A673 (cell line): ENCODE measurements around the gene MYOCD. TPM values are rescaled to one million over a fixed set of nuclear protein-coding genes. Genes with fewer than 3 reads are reported as not detected.

ENCODE experiments used
- BruUV-seq: library from RNA; stranded (reverse); fragments of 400-500 nt; replicated peaks from 2 replicates; lab custom pipeline; 2021; lab: Mats Ljungman, UMichigan
- CTCF ChIA-PET: fragments of 300-600 bp; sonication (Branson Sonifier 250); formaldehyde crosslinking; loops from one replicate; lab custom pipeline; 2022; ENCODE audit warnings: antibody characterized with exemption; lab: Charles Lee
- POLR2A ChIA-PET: fragments of 300-600 bp; sonication (Branson Sonifier 250); formaldehyde crosslinking; loops from one replicate; lab custom pipeline; 2022; ENCODE audit warnings: antibody characterized with exemption; ENCODE audit not compliant: low non-redundant PET; lab: Charles Lee
- DNase-seq: peaks from one replicate; pipeline ENCODE4 v3.0.0-alpha.2; 2015; ENCODE audit warnings: low spot score
- H3K27ac ChIP-seq: fragments of 200-600 bp; sonication (generic); 2 replicates; pipeline ENCODE4 v1.5.1; 2016; ENCODE audit warnings: mixed run types, low read depth, mild to moderate bottlenecking, mixed read lengths, antibody characterized with exemption, low read length; ENCODE audit not compliant: poor library complexity, severe bottlenecking
- H3K27me3 ChIP-seq: fragments of 200-600 bp; sonication (generic); replicated peaks from 2 replicates; pipeline ENCODE4 v1.6.1; 2017; ENCODE audit warnings: mixed run types, low read depth, mild to moderate bottlenecking, mixed read lengths, antibody characterized with exemption, low read length; ENCODE audit not compliant: insufficient read depth, poor library complexity
- H3K36me3 ChIP-seq: fragments of 200-600 bp; sonication (generic); 2 replicates; pipeline ENCODE4 v1.6.1; 2016; ENCODE audit warnings: mixed run types, mild to moderate bottlenecking, mixed read lengths, antibody characterized with exemption, low read length; ENCODE audit not compliant: insufficient read depth, poor library complexity, severe bottlenecking
- H3K4me1 ChIP-seq: fragments of 200-600 bp; sonication (generic); 2 replicates; pipeline ENCODE4 v1.6.1; 2017; ENCODE audit warnings: mixed run types, mild to moderate bottlenecking, mixed read lengths, antibody characterized with exemption, low read length; ENCODE audit not compliant: insufficient read depth, poor library complexity, severe bottlenecking
- H3K4me3 ChIP-seq: fragments of 200-600 bp; sonication (generic); 2 replicates; pipeline ENCODE4 v1.5.1; 2016; ENCODE audit warnings: low read depth, mixed run types, mild to moderate bottlenecking, mixed read lengths, low read length; ENCODE audit not compliant: poor library complexity, severe bottlenecking
- H3K9me3 ChIP-seq: fragments of 200-600 bp; sonication (generic); 2 replicates; pipeline ENCODE4 v1.6.1; 2016; ENCODE audit warnings: mixed run types, low read depth, mild to moderate bottlenecking, mixed read lengths, antibody characterized with exemption, low read length; ENCODE audit not compliant: poor library complexity, severe bottlenecking
- CTCF ChIP-seq: fragments of 300-800, 200-600 bp; sonication (generic); conservative IDR thresholded peaks from 2 replicates; pipeline ENCODE4 v1.5.1; 2017; ENCODE audit warnings: low read depth, mild to moderate bottlenecking, antibody characterized with exemption, low read length, moderate library complexity, mixed read lengths
- EZH2 ChIP-seq: fragments of 200-600 bp; sonication (generic); IDR thresholded peaks from 2 replicates; pipeline ENCODE4 v1.6.1; 2017; ENCODE audit warnings: borderline replicate concordance, low read depth, mild to moderate bottlenecking, mixed read lengths, antibody characterized with exemption, low read length; ENCODE audit not compliant: poor library complexity, severe bottlenecking
- intact Hi-C: fragments of 100-400 bp; cut with micrococcal nuclease; formaldehyde crosslinking; loops from one replicate; pipeline ENCODE4 v1.10.0; 2022; ENCODE audit not compliant: unreplicated experiment
- total RNA-seq: library from RNA; stranded (reverse); gene quantifications from 2 replicates; pipeline ENCODE4 v1.2.3, GENCODE V29; 2021

The MYOCD gene
- total RNA-seq, 1 experiment from 2014 or later, result not detected

DNA sequence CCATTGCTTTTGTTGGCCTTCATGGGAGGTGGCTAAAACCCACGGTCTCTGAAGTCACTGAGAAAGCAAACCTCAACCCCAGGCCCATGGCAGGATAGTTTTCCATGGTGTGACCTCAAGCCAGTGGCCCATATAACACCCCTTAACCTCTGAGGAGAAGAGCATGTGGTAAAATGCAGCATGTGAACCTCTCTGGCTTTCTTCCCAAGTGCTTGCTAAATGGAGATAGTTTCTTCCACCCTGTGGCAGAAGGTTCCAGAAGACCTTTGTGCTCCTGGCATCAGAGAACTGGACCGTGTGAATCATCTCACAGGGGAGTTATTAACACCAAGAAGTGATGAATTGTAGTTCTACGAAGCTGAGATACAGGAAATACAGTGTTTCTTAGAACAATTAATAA is 47.3 kb downstream of the MYOCD start:
- ChIA-PET POLR2A (no interaction called here), CTCF (no interaction called here)
- Histone ChIP-seq H3K4me3 (no peak overlapping the region), H3K9me3 (no peaks in the 10 kb centered on the region), H3K27ac (no peak overlapping the region), H3K36me3 (no peaks in the 10 kb centered on the region), H3K4me1 (no peaks in the 10 kb centered on the region), H3K27me3 (peaks cover 8% of the 10 kb centered on the region)
- BruUV-seq, result no TSS peak
- TF ChIP-seq EZH2 (no peak), CTCF (no peak)
- intact Hi-C loops, result no loop called here
- DNase-seq, result no peak

DNA sequence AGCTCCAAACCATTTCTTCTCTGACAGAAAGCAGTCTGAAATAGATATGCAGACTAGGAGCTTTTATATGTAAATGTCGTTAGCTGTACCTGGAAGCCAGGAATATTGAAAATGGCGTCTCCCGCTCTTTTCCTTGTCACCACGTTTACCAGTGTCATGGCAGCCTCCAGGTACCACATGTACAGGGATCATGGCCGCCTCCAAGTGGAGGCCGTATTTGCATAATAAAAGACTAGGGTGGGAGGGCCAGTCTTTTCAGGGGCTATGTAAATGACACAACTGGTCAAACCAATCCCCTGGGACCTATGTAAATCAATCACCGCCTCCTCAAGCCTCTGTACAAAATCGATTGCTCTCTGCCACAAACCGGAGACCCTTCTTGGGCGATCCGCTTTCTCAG is 54.3 kb downstream of the MYOCD start:
- TF ChIP-seq EZH2 (no peak), CTCF (no peak)
- ChIA-PET CTCF (no interaction called here), POLR2A (no interaction called here)
- Histone ChIP-seq H3K27ac (no peak overlapping the region), H3K27me3 (no peaks in the 10 kb centered on the region), H3K4me3 (no peak overlapping the region), H3K4me1 (no peaks in the 10 kb centered on the region), H3K9me3 (no peaks in the 10 kb centered on the region), H3K36me3 (no peaks in the 10 kb centered on the region)
- intact Hi-C loops, result no loop called here
- no TSS peak for BruUV-seq
- no peak for DNase-seq

GRCh38 chr17:12721581-12721980 is 55.9 kb downstream of the MYOCD start:
- no peak for TF ChIP-seq EZH2
- no peak for TF ChIP-seq CTCF
- Histone ChIP-seq H3K4me3 (no peak overlapping the region), H3K27me3 (no peaks in the 10 kb centered on the region), H3K9me3 (no peaks in the 10 kb centered on the region), H3K4me1 (no peaks in the 10 kb centered on the region), H3K36me3 (no peaks in the 10 kb centered on the region), H3K27ac (no peak overlapping the region)
- ChIA-PET POLR2A (no interaction called here), CTCF (no interaction called here)
- BruUV-seq, result no TSS peak
- no peak for DNase-seq
- intact Hi-C loops, result no loop called here
